H1 (cell line): ENCODE measurements around the gene FANCD2OS. TPM values are rescaled to one million over a fixed set of nuclear protein-coding genes. Genes with fewer than 3 reads are reported as not detected.

Experiments
- CTCF ChIA-PET: fragments of 300-600 bp; sonication (Branson Sonifier 250); formaldehyde crosslinking; loops from one replicate; lab custom pipeline; 2021; ENCODE audit not compliant: partially characterized antibody; lab: Charles Lee
- POLR2A ChIA-PET: fragments of 300-600 bp; sonication (Branson Sonifier 250); formaldehyde crosslinking; loops from one replicate; lab custom pipeline; 2021; ENCODE audit warnings: inconsistent platforms; ENCODE audit not compliant: partially characterized antibody; lab: Charles Lee
- DNase-seq, 2 experiments: peaks; one replicate each; pipeline versions ENCODE4 v3.0.0 to v3.0.0-alpha.2; 2010 to 2022; ENCODE audit warnings: low spot score in 2 of 2, low read depth in 1 of 2, mixed read lengths in 1 of 2
- FAIRE-seq: peaks from 2 replicates; lab custom pipeline; 2011; peaks lifted over from hg19 to GRCh38; lab: Jason Lieb, UNC
- H2AFZ ChIP-seq: 2 replicates; pipeline ENCODE4 v1.8.1; 2012; ENCODE audit warnings: low read length, inconsistent platforms
- H2AK5ac ChIP-seq: 2 replicates; pipeline ENCODE4 v1.6.1; 2013; ENCODE audit warnings: low read depth, low read length
- H2BK120ac ChIP-seq: replicated peaks from 2 replicates; pipeline ENCODE3; 2013; ENCODE audit warnings: low read depth, low read length, inconsistent platforms
- H2BK12ac ChIP-seq: 2 replicates; pipeline ENCODE4 v1.6.1; 2013; ENCODE audit warnings: low read depth, low read length
- H2BK15ac ChIP-seq: 2 replicates; pipeline ENCODE4 v1.6.1; 2013; ENCODE audit warnings: low read length
- H2BK20ac ChIP-seq: 2 replicates; pipeline ENCODE4 v1.6.1; 2013; ENCODE audit warnings: low read length
- H2BK5ac ChIP-seq: 2 replicates; pipeline ENCODE4 v1.6.1; 2013; ENCODE audit warnings: low read depth, low read length
- H3K14ac ChIP-seq: 2 replicates; pipeline ENCODE4 v1.6.1; 2013; ENCODE audit warnings: inconsistent platforms; ENCODE audit not compliant: insufficient read length
- H3K18ac ChIP-seq: 2 replicates; pipeline ENCODE4 v1.6.1; 2013; ENCODE audit warnings: low read length; ENCODE audit errors: extremely low read depth
- H3K23ac ChIP-seq: 2 replicates; pipeline ENCODE4 v1.6.1; 2013; ENCODE audit warnings: inconsistent platforms; ENCODE audit not compliant: insufficient read length
- H3K23me2 ChIP-seq: 2 replicates; pipeline ENCODE4 v1.6.1; 2013; ENCODE audit warnings: low read depth, low read length
- H3K27ac ChIP-seq: 2 replicates; pipeline ENCODE4 v1.6.1; 2011; ENCODE audit warnings: low read depth, low read length, inconsistent platforms
- H3K27me3 ChIP-seq, 4 experiments: replicated peaks in 1 of 4; 1 replicate in 1 of 4; 2 replicates in 3 of 4; pipeline versions ENCODE4 v1.6.1 to v1.8.1; 2011 to 2013; ENCODE audit warnings: low read length in 3 of 4, mild to moderate bottlenecking in 3 of 4, inconsistent platforms in 2 of 4, mixed read lengths in 2 of 4, moderate library complexity in 1 of 4; ENCODE audit not compliant: control insufficient read depth in 3 of 4, insufficient read depth in 3 of 4; ENCODE audit errors: extremely low read depth in 1 of 4
- H3K36me3 ChIP-seq, 4 experiments: 2 replicates each; pipeline versions ENCODE4 v1.6.1 to v1.8.1; 2011 to 2013; ENCODE audit warnings: mild to moderate bottlenecking in 4 of 4, low read length in 3 of 4, moderate library complexity in 2 of 4, control low read depth in 1 of 4, inconsistent platforms in 1 of 4; ENCODE audit not compliant: insufficient read depth in 4 of 4, control insufficient read depth in 2 of 4
- H3K4ac ChIP-seq: replicated peaks from 2 replicates; pipeline ENCODE3; 2013; ENCODE audit warnings: low read length, low read depth, mixed read lengths, inconsistent platforms; ENCODE audit not compliant: insufficient read length
- H3K4me1 ChIP-seq, 4 experiments: replicated peaks in 1 of 4; 1 replicate in 1 of 4; 2 replicates in 3 of 4; pipeline versions ENCODE4 v1.6.1 to v1.8.1; 2011 to 2013; ENCODE audit warnings: low read length in 3 of 4, inconsistent platforms in 2 of 4, mixed read lengths in 1 of 4; ENCODE audit not compliant: insufficient read depth in 4 of 4, control insufficient read depth in 3 of 4
- H3K4me2 ChIP-seq, 2 experiments: 2 replicates each; pipeline versions ENCODE4 v1.6.1 to v1.8.1; 2011 to 2013; ENCODE audit warnings: low read depth in 2 of 2, low read length in 2 of 2, control low read depth in 1 of 2, inconsistent platforms in 1 of 2, mild to moderate bottlenecking in 1 of 2; ENCODE audit not compliant: insufficient read depth in 1 of 2
- H3K4me3 ChIP-seq, 4 experiments: fragments of 200-600, 300-600 bp in 1 of 4; sonication (generic), shearing (Covaris generic), sonication (Bioruptor Twin) in 1 of 4; 2 replicates each; pipeline versions ENCODE4 v1.5.1 to v1.8.1; 2011 to 2016; ENCODE audit warnings: low read length in 4 of 4, low read depth in 3 of 4, control low read depth in 2 of 4, inconsistent platforms in 2 of 4, mild to moderate bottlenecking in 2 of 4, mixed read lengths in 1 of 4, moderate library complexity in 1 of 4; ENCODE audit not compliant: insufficient read depth in 2 of 4; ENCODE audit errors: extremely low read depth in 1 of 4
- H3K56ac ChIP-seq: replicated peaks from 2 replicates; pipeline ENCODE3; 2013; ENCODE audit warnings: low read depth, mild to moderate bottlenecking, mixed read lengths, low read length, inconsistent platforms; ENCODE audit not compliant: insufficient read length
- H3K79me1 ChIP-seq: 2 replicates; pipeline ENCODE4 v1.6.1; 2013; ENCODE audit warnings: low read depth, low read length, control low read depth
- H3K79me2 ChIP-seq, 2 experiments: 2 replicates each; pipeline versions ENCODE4 v1.6.1 to v1.8.1; 2012 to 2013; ENCODE audit warnings: low read length in 2 of 2, mild to moderate bottlenecking in 2 of 2, inconsistent platforms in 1 of 2; ENCODE audit not compliant: insufficient read depth in 2 of 2, control insufficient read depth in 1 of 2
- H3K9ac ChIP-seq, 4 experiments: replicated peaks in 1 of 4; 1 replicate in 1 of 4; 2 replicates in 3 of 4; pipeline versions ENCODE4 v1.6.1 to v1.8.1; 2011 to 2013; ENCODE audit warnings: low read depth in 3 of 4, low read length in 3 of 4, control low read depth in 2 of 4, mild to moderate bottlenecking in 2 of 4, moderate library complexity in 2 of 4, inconsistent platforms in 1 of 4; ENCODE audit errors: extremely low read depth in 1 of 4
- H3K9me3 ChIP-seq, 2 experiments: 2 replicates each; pipeline versions ENCODE4 v1.6.1 to v1.8.1; 2012 to 2013; ENCODE audit warnings: mild to moderate bottlenecking in 2 of 2, moderate library complexity in 2 of 2, control low read depth in 1 of 2, inconsistent platforms in 1 of 2, low read depth in 1 of 2, low read length in 1 of 2, mixed read lengths in 1 of 2; ENCODE audit not compliant: insufficient read depth in 2 of 2
- H4K20me1 ChIP-seq, 2 experiments: replicated peaks in 1 of 2; 2 replicates each; pipeline versions ENCODE3 to v1.8.1; 2011 to 2013; ENCODE audit warnings: inconsistent platforms in 2 of 2, low read length in 2 of 2, mild to moderate bottlenecking in 1 of 2; ENCODE audit not compliant: insufficient read depth in 2 of 2, control insufficient read depth in 1 of 2
- H4K5ac ChIP-seq: 2 replicates; pipeline ENCODE4 v1.6.1; 2013; ENCODE audit warnings: low read length, low read depth, mixed read lengths, inconsistent platforms; ENCODE audit not compliant: insufficient read length
- H4K8ac ChIP-seq: 2 replicates; pipeline ENCODE4 v1.8.0; 2013; ENCODE audit warnings: mild to moderate bottlenecking, moderate library complexity, low read length, inconsistent platforms; ENCODE audit not compliant: insufficient read depth; ENCODE audit errors: extremely low read depth
- H4K91ac ChIP-seq: replicated peaks from 2 replicates; pipeline ENCODE3; 2013; ENCODE audit warnings: low read length, mixed read lengths, inconsistent platforms; ENCODE audit not compliant: insufficient read length
- BACH1 ChIP-seq: IDR thresholded peaks from 2 replicates; pipeline ENCODE4 v1.6.1; 2012; ENCODE audit warnings: low read length, improper control_type of control experiment
- BRCA1 ChIP-seq: IDR thresholded peaks from 2 replicates; pipeline ENCODE4 v1.6.1; 2012; ENCODE audit warnings: low read depth, low read length, improper control_type of control experiment
- CBX8 ChIP-seq: fragments of 300-800, 300-1000 bp; sonication (generic); IDR thresholded peaks from 2 replicates; pipeline ENCODE4 v1.7.1; 2016; ENCODE audit warnings: low read depth, low read length, borderline replicate concordance
- CTBP2 ChIP-seq: IDR thresholded peaks from 2 replicates; pipeline ENCODE4 v1.7.0; 2011; ENCODE audit warnings: borderline replicate concordance, mild to moderate bottlenecking, moderate library complexity, mixed read lengths, low read length; ENCODE audit not compliant: insufficient read depth, insufficient read length
- GTF2F1 ChIP-seq: IDR thresholded peaks from 2 replicates; pipeline ENCODE4 v1.6.1; 2012; ENCODE audit warnings: low read depth, low read length, improper control_type of control experiment, borderline replicate concordance
- JUND ChIP-seq: IDR thresholded peaks from 2 replicates; pipeline ENCODE4 v1.6.1; 2011; ENCODE audit warnings: mild to moderate bottlenecking, improper control_type of control experiment, low read length
- MAFK ChIP-seq: IDR thresholded peaks from 2 replicates; pipeline ENCODE4 v1.6.1; 2012; ENCODE audit warnings: low read depth, mild to moderate bottlenecking, improper control_type of control experiment, low read length
- RAD21 ChIP-seq, 2 experiments: IDR thresholded peaks in 1 of 2; conservative IDR thresholded peaks in 1 of 2; 2 replicates each; pipeline ENCODE4 v1.6.1; 2011; ENCODE audit warnings: low read depth in 2 of 2, low read length in 2 of 2, improper control_type of control experiment in 1 of 2, inconsistent platforms in 1 of 2, mild to moderate bottlenecking in 1 of 2, moderate library complexity in 1 of 2
- SAP30 ChIP-seq: fragments of 300-600 bp; sonication (generic); IDR thresholded peaks from 2 replicates; pipeline ENCODE4 v1.7.1; 2012; ENCODE audit warnings: low read length, moderate library complexity, mild to moderate bottlenecking, inconsistent platforms; ENCODE audit not compliant: insufficient read depth, insufficient replicate concordance
- SIN3A ChIP-seq, 2 experiments: IDR thresholded peaks in 1 of 2; conservative IDR thresholded peaks in 1 of 2; 2 replicates each; pipeline ENCODE4 v1.6.1; 2011 to 2012; ENCODE audit warnings: low read length in 2 of 2, improper control_type of control experiment in 1 of 2, low read depth in 1 of 2, mild to moderate bottlenecking in 1 of 2
- SP2 ChIP-seq: IDR thresholded peaks from 2 replicates; pipeline ENCODE4 v1.6.1; 2012; ENCODE audit warnings: mild to moderate bottlenecking, low read length, inconsistent platforms
- polyA plus RNA-seq, 7 experiments: library from polyadenylated mRNA; depleted of rRNA in 3 of 7; stranded (reverse) in 5 of 7; unstranded in 2 of 7; fragments of >200 nt in 5 of 7; fragments of 200-250 nt in 2 of 7; gene quantifications; 1 replicate in 5 of 7; 2 replicates in 1 of 7; 4 replicates in 1 of 7; pipeline versions ENCODE4 v1.2.1 to v1.2.3, GENCODE V29; 2011 to 2013; ENCODE audit warnings: missing spikeins in 2 of 7, mixed read lengths in 2 of 7
- total RNA-seq: library from RNA; stranded (reverse); fragmentation: NEBNext Ultra II Directional; extraction: Animal tissue kit (Norgen Biotek cat#: 25700); gene quantifications from 2 replicates; pipeline ENCODE4 v1.2.1, GENCODE V29; 2021

Gene FANCD2OS
- total and polyA plus RNA-seq, 2 of the 8 experiments (the other 6 are each of a cell fraction or from before 2014, with no cell fraction given): not detected

DNA sequence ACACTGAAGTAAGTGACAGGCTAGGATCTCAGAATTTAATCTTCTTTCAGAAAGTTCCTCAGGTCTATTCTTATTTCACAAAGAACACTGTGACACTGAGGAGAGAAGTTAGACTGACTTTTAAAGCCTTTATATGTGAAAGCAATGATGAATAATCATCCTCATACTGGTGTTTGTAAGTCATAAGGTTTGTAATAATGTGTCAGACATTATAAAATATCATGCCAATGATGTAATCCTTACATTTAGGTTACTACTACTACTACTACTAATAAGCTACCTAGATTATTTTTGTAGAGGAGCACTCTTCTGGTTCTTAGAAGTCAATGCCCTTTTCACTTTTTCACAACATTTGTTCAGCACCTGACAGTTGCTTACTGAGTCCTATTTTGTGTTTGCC lies 33.4 kb downstream of the FANCD2OS start:
- Histone ChIP-seq H3K79me1 (no peaks in the 10 kb centered on the region), H4K20me1 (no peaks in the 10 kb centered on the region), H2BK15ac (no peak overlapping the region), H3K4ac (no peak overlapping the region), H2BK5ac (no peak overlapping the region), H3K4me3 (no peak overlapping the region), H3K4me1 (no peaks in the 10 kb centered on the region), H2BK12ac (no peak overlapping the region), H3K36me3 (peaks cover 5 to 59% (median 24%) of the 10 kb centered on the region in 4 experiments; a peak in 7 of 8 replicates), H3K27me3 (no peaks in the 10 kb centered on the region), H2AFZ (no peak overlapping the region), H4K8ac (no peak overlapping the region), H3K27ac (no peak overlapping the region), H2BK120ac (no peak overlapping the region), H3K9me3 (peaks cover 0 to 1% of the 10 kb centered on the region in 2 experiments; a peak in 1 of 4 replicates), H3K23ac (no peak overlapping the region), H3K4me2 (no peak overlapping the region), H4K5ac (no peak overlapping the region), H3K18ac (no peak overlapping the region), H2BK20ac (no peak overlapping the region), H3K56ac (no peak overlapping the region), H3K79me2 (no peaks in the 10 kb centered on the region), H3K14ac (no peak overlapping the region), H3K9ac (no peak overlapping the region), H2AK5ac (no peak overlapping the region), H3K23me2 (no peaks in the 10 kb centered on the region), H4K91ac (no peak overlapping the region)
- TF ChIP-seq CBX8 (no peak), BACH1 (no peak), RAD21 (IDR thresholded peaks at IDR 0.05 in 1 of 2, conservative IDR thresholded peaks at IDR 0.05 in 1 of 2; ENCODE audit: low read depth in 2 of 2, low read length in 2 of 2) (no peak), JUND (no peak), SIN3A (conservative IDR thresholded peaks at IDR 0.05 in 1 of 2, IDR thresholded peaks at IDR 0.05 in 1 of 2; ENCODE audit: low read depth in 1 of 2, low read length in 2 of 2) (no peak), BRCA1 (no peak), MAFK (no peak), SP2 (no peak), SAP30 (no peak), GTF2F1 (no peak), CTBP2 (no peak)
- DNase-seq (no peak), FAIRE-seq (no peak)
- CTCF ChIA-PET: no interaction called here
- POLR2A ChIA-PET: no interaction called here
